DND-41 (cell line): Measurements from ENCODE around the gene ING1.

Experiments
- ATAC-seq: fragments of 200-7000 bp; cut with Tn5 transposase; 3 replicates; pipeline ENCODE4 v1.9.1; 2021; ENCODE audit warnings: low read depth; ENCODE audit not compliant: insufficient read depth
- DNase-seq: peaks from one replicate; pipeline ENCODE4 v3.0.0-alpha.2; 2020
- H2AFZ ChIP-seq: 2 replicates; pipeline ENCODE4 v1.6.0; 2012; ENCODE audit warnings: low read depth, low read length
- H3K27ac ChIP-seq: 2 replicates; pipeline ENCODE4 v1.5.1; 2012; ENCODE audit warnings: low read length, inconsistent platforms
- H3K27me3 ChIP-seq: fragments of 200-600 bp; sonication (generic); 2 replicates; pipeline ENCODE4 v1.6.0; 2012; ENCODE audit warnings: low read length, mild to moderate bottlenecking, inconsistent platforms; ENCODE audit not compliant: insufficient read depth, poor library complexity
- H3K36me3 ChIP-seq: 2 replicates; pipeline ENCODE4 v1.5.1; 2012; ENCODE audit warnings: low read length, inconsistent platforms; ENCODE audit not compliant: insufficient read depth
- H3K4me1 ChIP-seq: 2 replicates; pipeline ENCODE4 v1.5.1; 2012; ENCODE audit warnings: mild to moderate bottlenecking, low read length; ENCODE audit not compliant: insufficient read depth
- H3K4me2 ChIP-seq: 2 replicates; pipeline ENCODE4 v1.6.0; 2012; ENCODE audit warnings: mild to moderate bottlenecking, moderate library complexity, low read length, inconsistent platforms; ENCODE audit not compliant: insufficient read depth
- H3K4me3 ChIP-seq, 2 experiments: fragments of 200-600 bp in 1 of 2; shearing (Covaris generic) in 1 of 2; 2 replicates each; pipeline ENCODE4 v1.5.1; 2012 to 2016; ENCODE audit warnings: inconsistent platforms in 2 of 2, low read length in 2 of 2, mild to moderate bottlenecking in 2 of 2, low read depth in 1 of 2, moderate library complexity in 1 of 2
- H3K79me2 ChIP-seq: 2 replicates; pipeline ENCODE4 v1.6.0; 2012; ENCODE audit warnings: low read length, inconsistent platforms; ENCODE audit not compliant: insufficient read depth
- H3K9ac ChIP-seq: 2 replicates; pipeline ENCODE4 v1.6.0; 2012; ENCODE audit warnings: low read depth, mild to moderate bottlenecking, inconsistent platforms, low read length, moderate library complexity
- H3K9me3 ChIP-seq: 2 replicates; pipeline ENCODE4 v1.5.1; 2012; ENCODE audit warnings: low read length, moderate library complexity, mild to moderate bottlenecking, inconsistent platforms; ENCODE audit not compliant: insufficient read depth, severe bottlenecking
- H4K20me1 ChIP-seq: 2 replicates; pipeline ENCODE4 v1.6.0; 2012; ENCODE audit warnings: low read length; ENCODE audit not compliant: insufficient read depth
- CTCF ChIP-seq: IDR thresholded peaks from 2 replicates; pipeline ENCODE4 v1.5.1; 2012; ENCODE audit warnings: borderline replicate concordance, low read length, moderate library complexity, mild to moderate bottlenecking; ENCODE audit not compliant: poor library complexity, severe bottlenecking; ENCODE audit errors: extremely low read depth
- EZH2 ChIP-seq: IDR thresholded peaks from 3 replicates; pipeline ENCODE4 v1.6.1; 2012; ENCODE audit warnings: borderline replicate concordance, low read depth, mild to moderate bottlenecking, moderate library complexity, low read length, inconsistent platforms; ENCODE audit not compliant: severe bottlenecking

Gene ING1

GRCh38 chr13:110767476-110767875 is 54.0 kb downstream of the ING1 start:
- ATAC-seq, result no peak

GRCh38 chr13:110769097-110769496 is 55.6 kb downstream of the ING1 start:
- H2AFZ ChIP-seq, result no peak overlapping the region
- no peak overlapping the region for H3K4me3 ChIP-seq
- H4K20me1 ChIP-seq, result no peaks in the 10 kb centered on the region
- H3K4me1 ChIP-seq, result no peaks in the 10 kb centered on the region
- no peaks in the 10 kb centered on the region for H3K9me3 ChIP-seq
- TF ChIP-seq CTCF (no peak), EZH2 (no peak)
- DNase-seq (no peak), ATAC-seq (no peak)
- no peaks in the 10 kb centered on the region for H3K36me3 ChIP-seq
- H3K9ac ChIP-seq, result no peak overlapping the region
- no peaks in the 10 kb centered on the region for H3K79me2 ChIP-seq
- no peak overlapping the region for H3K4me2 ChIP-seq
- no peak overlapping the region for H3K27ac ChIP-seq
- peaks cover 24% of the 10 kb centered on the region for H3K27me3 ChIP-seq

More at GRCh38 chr13:110767476-110767875, 54.0 kb downstream of the ING1 start:
- Histone ChIP-seq H3K27ac (no peak overlapping the region), H3K79me2 (no peaks in the 10 kb centered on the region), H3K4me1 (no peaks in the 10 kb centered on the region), H2AFZ (no peak overlapping the region), H3K9ac (no peak overlapping the region), H3K27me3 (peaks cover 22% of the 10 kb centered on the region), H4K20me1 (no peaks in the 10 kb centered on the region), H3K36me3 (no peaks in the 10 kb centered on the region), H3K4me2 (no peak overlapping the region), H3K9me3 (no peaks in the 10 kb centered on the region), H3K4me3 (no peak overlapping the region)
- TF ChIP-seq EZH2, result no peak
- TF ChIP-seq CTCF, result no peak
- DNase-seq, result no peak

- H3K4me2 ChIP-seq, result no peak overlapping the region
- peaks cover 33% of the 10 kb centered on the region for H3K27me3 ChIP-seq
- H3K79me2 ChIP-seq, result no peaks in the 10 kb centered on the region
- H4K20me1 ChIP-seq, result no peaks in the 10 kb centered on the region
- H3K9me3 ChIP-seq, result no peaks in the 10 kb centered on the region
- no peak overlapping the region for H3K4me3 ChIP-seq
- H3K36me3 ChIP-seq, result no peaks in the 10 kb centered on the region
- no peak for TF ChIP-seq EZH2
- TF ChIP-seq CTCF, result no peak
- H3K4me1 ChIP-seq, result no peaks in the 10 kb centered on the region
- ATAC-seq (no peak), DNase-seq (no peak)
- H3K27ac ChIP-seq, result no peak overlapping the region
- H3K9ac ChIP-seq, result no peak overlapping the region
- no peak overlapping the region for H2AFZ ChIP-seq
These were observed 57.2 kb downstream of the ING1 start for GRCh38 chr13:110770678-110771077.

- Histone ChIP-seq H3K27me3 (peaks cover 33% of the 10 kb centered on the region), H3K9ac (no peak overlapping the region), H3K27ac (no peak overlapping the region), H2AFZ (no peak overlapping the region), H3K9me3 (no peaks in the 10 kb centered on the region), H3K4me3 (no peak overlapping the region), H3K4me1 (no peaks in the 10 kb centered on the region), H4K20me1 (no peaks in the 10 kb centered on the region), H3K4me2 (no peak overlapping the region), H3K79me2 (no peaks in the 10 kb centered on the region), H3K36me3 (no peaks in the 10 kb centered on the region)
- ATAC-seq, result no peak
- DNase-seq, result no peak
- TF ChIP-seq CTCF (no peak), EZH2 (no peak)
These were observed 57.7 kb downstream of the ING1 start for GRCh38 chr13:110771194-110771593.
